NCI-H2196 treated with DMSO at 0.1 percent for 48 hours (cell line): Measurements from ENCODE around the gene KRTAP1-5.
"Not testable (repeated sequence)": the region's sequence is repeated elsewhere in the genome, so short reads cannot be mapped to it uniquely, and the experiment has no call there.

ENCODE experiments used
- DNase-seq: peaks from one replicate; lab custom pipeline; 2025; ENCODE audit not compliant: unreplicated experiment; lab: John Stamatoyannopoulos, UW

The KRTAP1-5 gene, protein sequence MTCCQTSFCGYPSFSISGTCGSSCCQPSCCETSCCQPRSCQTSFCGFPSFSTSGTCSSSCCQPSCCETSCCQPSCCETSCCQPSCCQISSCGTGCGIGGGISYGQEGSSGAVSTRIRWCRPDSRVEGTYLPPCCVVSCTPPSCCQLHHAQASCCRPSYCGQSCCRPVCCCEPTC

DNA sequence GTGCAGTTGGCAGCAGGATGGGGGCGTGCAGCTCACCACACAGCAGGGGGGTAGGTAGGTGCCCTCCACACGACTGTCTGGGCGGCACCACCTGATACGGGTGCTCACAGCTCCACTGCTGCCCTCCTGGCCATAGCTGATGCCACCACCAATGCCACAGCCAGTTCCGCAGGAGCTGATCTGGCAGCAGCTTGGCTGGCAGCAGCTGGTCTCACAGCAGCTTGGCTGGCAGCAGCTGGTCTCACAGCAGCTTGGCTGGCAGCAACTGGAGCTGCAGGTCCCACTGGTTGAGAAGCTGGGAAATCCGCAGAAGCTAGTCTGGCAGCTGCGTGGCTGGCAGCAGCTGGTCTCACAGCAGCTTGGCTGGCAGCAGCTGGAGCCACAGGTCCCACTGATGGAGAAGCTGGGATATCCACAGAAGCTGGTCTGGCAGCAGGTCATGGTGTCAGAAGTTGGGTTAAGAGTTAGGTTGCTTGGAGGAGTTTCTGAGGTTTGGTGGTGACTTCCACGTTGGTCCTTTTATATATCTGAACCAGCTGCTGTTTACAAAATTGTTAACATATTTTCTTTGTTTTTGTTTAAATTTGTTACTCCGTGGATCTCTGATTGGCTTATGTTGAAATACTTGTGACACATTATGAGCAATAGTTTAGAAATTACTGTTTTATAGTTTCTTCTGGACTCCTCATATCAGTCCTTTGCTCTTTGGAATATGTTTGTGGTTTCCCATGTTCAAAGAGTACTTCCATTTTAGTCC, at the start of gene KRTAP1-5:
TSS of gene KRTAP1-5 (minus strand) at position 494 of the 757 bp plus-strand sequence. CDS start at position 441, 53 bp downstream.
- no peak for DNase-seq

DNA sequence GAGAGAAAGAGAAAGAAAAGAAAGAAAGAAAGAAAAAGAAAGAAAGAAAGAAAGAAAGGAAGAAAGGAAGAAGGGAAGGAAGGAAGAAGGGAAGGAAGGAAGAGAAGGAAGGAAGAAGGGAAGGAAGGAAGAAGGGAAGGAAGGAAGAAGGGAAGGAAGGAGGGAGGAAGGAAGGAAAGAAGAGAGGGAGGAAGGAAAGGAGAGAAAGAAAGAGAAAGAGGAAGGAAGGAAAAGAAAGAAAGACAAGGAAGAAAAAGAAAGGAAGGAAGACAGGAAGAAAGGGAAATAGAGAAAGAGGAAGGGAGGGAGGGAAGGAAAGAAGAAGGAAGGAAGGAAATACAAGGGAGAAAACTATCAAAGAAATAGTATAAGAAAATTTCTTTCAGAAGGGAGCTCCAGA, 49.8 kb upstream of the KRTAP1-5 start:
- no peak for DNase-seq

DNA sequence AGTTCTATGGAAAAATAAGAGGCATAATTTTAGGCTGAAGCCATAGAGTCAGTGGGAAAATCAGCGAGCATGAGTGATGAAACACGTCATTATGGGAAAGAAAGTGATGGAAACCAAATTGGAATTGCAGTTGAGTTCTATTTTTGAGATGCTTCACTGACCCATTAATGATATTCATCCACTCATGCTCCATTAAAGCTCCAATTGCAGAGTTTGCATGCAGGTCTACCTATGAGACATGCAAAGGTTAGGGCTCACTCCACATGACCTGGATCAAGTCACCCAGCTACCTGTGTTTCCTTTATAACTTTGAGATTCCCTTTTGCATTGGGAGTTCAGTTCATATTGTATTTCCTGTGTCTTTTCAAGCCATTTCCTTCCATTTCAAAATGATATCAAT, 46.7 kb upstream of the KRTAP1-5 start:
- no peak for DNase-seq

DNA sequence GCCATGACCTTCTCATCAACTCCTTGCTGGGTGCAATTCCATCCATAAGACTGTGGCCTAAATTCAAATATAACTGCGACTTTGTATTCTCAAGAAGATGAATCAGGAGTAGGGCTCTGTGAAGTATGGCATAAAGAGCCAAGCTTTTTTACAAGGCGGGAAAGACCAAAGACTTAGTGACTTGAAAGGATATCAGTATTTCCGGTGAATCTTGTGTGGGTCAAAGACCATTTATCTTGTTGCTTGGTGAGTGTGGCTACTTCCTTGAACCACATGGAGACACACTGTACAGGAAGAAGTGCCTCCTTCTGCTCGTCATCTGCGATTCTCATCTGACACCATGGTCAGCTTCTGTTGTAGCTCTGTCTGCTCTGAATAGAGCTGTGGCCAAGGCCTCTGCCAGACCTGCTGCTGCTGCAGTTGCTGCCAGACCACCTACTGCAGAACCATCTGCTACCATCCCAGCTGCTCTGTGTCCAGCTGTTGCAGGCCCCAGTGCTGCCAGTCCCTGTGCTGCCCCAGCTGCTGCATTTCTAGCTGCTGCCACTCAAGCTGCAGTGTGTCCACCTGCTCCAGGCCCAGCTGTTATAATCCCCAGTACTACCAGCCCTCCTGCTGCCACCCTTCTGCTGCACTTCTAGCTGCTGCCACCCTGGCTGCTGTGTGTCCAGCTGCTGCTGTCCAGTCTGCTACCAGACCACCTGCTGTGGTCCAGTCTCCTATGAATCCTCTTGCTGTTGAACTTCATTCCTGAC, 44.8 kb upstream of the KRTAP1-5 start:
- DNase-seq, result no peak

DNA sequence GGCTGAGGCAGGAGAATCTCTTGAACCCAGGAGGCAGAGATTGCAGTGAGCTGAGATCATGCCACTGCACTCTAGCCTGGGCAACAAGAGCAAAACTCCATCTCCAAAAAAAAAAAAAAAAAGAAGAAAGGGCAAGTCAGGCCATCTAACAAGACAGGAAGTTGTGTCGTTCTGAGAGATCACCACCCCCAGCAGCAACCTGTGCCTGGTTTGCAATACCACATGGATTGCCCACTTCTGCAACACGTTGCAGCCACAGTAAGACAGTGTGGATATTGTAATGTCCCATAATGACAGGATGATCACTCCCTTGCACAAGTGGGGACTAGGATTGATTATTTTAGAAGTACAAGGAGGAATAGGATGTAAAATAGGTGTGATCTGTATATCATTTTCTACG, 42.0 kb upstream of the KRTAP1-5 start:
- DNase-seq, result no peak

DNA sequence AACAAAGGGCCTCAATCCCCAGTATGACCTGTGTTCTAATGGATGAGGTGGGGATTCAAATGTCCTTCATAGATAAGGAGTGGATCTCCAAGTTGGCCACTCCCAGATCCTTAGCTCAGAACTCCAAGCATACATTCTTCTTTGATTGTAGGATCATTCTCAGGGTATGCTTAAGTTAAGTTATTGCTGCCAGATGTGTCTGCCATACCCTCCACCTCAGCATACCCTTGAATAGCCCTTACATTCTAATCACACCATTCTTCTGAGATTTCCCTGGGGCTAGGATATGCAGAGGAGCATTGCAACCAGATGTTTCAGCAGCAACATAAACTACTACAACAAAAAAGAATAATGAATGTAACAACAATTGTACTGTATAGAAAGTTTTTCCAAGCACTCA, 40.3 kb upstream of the KRTAP1-5 start:
- no peak for DNase-seq

DNA sequence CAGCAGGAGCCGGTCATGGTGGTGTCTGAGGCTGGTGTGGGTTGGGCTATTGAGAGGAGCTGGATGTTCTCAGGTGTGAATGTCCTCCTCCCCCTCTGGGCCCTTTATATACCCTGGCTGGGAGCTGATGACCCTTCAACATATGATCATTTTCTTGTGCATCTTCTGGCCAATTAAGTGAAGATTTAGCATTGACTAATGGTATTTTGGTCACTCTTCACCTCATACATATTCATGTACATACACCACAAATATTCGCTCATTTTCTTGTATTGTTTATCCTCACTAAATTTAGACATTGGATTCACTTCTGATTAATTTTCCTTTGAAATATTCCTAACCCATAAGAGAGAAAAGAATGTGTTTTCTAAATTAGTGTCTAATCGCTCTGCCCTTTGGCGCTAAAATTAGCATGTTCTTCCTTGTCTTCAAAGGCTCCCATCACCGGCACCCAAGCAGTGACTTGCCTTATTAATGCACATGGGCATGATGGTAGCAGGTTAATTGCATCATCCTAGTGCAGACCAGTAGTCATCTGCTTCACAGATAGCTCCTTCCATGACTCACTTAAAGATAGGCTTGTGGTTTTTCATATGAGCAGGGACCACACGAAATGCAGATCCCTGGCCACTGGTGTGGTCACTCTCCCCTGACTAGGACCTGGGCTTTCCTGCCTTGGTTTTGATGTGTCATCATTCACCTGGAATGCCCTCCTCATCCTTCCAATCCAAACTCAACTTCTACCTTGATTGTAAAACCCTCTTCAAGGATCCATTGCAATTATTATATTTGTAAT, 39.0 kb upstream of the KRTAP1-5 start, which contains the start of gene KRTAP2-4:
TSS of gene KRTAP2-4 (minus strand) at position 51 of the 796 bp plus-strand sequence. CDS start at position 17, 34 bp downstream.
- DNase-seq, result no peak

DNA sequence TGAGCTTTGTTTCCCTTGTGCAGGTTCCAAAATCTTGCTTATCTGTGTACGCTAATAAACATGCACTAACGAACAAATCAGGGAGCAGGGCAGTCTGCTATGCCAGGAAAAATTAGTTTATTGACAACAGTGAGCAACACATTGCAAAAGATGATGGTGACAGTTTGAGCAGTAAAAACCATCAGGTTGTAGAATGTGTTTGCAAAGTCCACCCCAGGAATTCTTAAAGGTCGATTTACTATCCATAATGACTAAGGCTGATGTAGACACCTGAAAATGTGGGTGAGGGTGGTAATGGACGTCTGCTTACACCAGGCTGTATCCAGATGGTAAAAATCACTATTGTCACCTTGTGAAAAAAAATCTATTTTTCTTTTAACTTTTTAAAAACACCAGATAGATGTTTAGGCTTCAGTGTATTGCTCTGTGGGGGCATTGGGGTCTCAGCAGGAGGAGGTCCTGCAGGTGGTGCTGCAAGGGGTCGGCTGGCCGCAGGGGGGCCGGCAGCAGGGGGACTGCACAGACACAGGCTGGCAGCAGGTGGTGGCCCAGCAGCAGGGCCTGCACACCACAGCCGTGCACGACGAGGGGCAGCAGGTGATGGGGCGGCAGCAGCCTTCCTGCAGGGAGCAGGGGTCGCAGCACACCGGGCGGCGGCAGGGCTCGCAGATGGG, 38.1 kb upstream of the KRTAP1-5 start:
- DNase-seq, result not testable (repeated sequence)

DNA sequence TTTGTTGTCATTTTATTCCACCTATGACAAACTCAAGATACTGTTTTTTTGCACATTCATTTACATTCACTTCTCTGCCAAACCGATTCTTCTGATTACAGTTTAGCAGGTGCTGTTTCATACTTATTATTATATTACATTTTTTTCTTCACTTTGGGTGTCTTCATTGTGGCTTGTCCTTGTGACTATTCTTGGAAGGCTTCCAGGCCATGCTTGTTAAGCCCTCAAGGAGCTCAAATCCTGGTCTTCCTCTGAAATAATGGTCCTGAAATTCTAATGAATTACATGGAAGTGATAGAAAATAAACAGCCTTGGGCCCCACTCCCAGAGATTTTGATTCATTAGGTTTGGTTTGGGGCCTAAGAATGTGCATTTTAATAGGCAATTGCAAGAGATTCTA, 37.3 kb upstream of the KRTAP1-5 start:
- no peak for DNase-seq

DNA sequence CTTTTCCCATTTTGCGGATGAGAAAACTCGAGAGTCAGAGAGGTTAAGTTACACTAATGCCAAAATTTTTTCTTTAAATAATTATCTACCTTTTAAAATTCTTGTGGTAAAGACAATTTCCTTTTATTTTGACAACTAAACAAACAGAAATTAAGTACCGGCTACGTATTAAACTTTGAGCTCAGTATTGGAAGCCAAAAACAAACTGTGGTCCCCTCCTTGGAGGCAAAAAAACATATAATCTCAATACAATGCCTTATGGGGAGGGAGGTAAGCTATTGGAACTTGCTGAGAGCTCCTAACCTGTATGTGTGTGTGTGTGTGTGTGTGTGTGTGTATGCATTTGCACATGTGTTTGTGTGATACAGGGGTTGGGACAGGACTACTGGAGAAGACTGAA, 36.4 kb upstream of the KRTAP1-5 start:
- no peak for DNase-seq

DNA sequence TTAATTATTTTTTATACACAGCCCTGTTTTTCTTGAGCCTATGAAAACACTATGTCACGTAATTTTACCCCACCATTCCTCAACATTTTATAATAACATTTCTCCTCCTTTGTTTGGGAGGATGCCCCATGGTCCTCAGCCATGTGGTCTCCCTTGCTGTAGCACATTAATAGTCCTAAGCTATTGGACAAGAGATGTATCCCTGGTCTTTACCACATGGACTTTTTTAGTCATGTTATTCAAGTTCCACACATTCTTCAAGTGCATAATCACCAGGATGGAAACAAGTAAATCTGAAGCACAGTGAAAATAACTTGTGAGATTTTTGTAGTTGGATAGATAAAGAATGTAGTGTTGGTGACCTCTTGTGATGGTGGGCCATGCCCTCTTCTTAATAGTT, 35.0 kb upstream of the KRTAP1-5 start:
- DNase-seq, result no peak

DNA sequence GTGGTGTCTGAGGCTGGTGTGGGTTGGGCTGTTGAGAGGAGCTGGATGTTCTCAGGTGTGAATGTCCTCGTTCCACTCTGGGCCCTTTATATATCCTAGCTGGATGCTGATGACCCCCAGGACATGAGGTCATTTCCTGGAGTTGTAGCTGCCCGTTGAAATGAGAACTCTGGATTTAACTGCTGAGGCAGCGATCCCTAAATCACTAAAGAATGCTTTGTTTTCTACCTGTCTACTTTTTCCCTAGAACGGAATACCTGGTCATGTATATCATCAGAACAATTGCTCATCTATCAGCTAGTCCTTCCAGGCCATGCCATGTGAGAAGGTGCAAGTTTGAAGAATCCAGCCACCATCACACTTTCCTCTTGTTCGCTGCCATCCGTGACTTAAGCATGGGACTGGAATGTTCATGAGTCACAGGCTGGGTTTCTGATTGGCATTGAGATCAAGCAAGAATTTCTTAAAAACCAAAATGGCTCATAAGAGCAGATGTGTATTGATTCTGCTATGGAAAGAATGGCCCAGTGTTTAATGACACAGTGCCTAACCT, 33.1 kb upstream of the KRTAP1-5 start, which contains the start of gene KRTAP2-3:
TSS of gene KRTAP2-3 (minus strand) at position 63 of the 553 bp plus-strand sequence. CDS start 64 bp downstream, outside the sequence.
- no peak for DNase-seq

DNA sequence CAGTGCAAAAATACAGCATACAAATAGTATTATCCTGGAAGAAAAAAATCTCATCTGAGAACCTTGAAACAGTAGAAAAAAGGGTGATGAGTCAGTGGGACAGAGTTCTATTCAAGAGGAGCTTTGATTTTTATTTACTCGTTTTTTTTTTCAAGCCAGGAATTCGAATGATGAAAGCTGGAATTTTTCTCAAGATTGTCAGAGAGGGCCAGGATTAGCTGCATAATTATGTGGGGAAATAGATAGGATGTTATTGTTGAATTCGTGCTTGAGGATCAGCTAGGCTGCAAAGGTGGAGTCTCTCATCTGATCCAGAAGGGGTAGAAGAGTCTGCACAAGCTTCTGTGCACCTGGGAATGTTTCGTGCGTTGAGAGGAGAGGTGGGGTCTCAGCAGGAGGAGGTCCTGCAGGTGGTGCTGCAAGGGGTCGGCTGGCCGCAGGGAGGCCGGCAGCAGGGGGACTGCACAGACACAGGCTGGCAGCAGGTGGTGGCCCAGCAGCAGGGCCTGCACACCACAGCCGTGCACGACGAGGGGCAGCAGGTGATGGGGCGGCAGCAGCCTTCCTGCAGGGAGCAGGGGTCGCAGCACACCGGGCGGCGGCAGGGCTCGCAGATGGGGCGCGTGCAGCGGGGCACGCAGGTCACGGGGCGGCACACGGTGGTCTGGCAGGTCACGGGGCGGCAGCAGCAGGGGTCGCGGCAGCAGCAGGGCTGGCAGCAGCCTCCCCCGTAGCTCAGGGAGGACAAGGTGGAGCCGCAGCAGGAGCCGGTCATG, 32.5 kb upstream of the KRTAP1-5 start:
- not testable (repeated sequence) for DNase-seq

DNA sequence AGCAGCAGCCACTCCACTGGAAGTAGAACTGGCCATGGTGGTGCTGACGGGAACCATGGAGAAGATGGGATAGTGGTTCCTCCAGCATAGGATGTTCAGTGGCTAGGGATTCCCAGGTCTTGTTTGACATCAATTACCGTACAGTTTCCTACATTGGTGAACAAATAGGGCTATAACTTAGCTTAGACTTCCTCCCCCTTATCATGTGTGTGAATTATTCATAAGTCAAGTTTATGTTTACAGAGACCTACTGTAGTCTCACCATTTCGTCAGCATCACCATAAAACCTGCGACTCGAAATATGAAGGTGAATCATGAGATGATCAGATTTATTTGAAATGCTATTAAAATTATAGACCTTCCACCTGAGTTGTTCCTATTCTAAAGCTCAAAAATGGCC, 31.7 kb upstream of the KRTAP1-5 start:
- no peak for DNase-seq

DNA sequence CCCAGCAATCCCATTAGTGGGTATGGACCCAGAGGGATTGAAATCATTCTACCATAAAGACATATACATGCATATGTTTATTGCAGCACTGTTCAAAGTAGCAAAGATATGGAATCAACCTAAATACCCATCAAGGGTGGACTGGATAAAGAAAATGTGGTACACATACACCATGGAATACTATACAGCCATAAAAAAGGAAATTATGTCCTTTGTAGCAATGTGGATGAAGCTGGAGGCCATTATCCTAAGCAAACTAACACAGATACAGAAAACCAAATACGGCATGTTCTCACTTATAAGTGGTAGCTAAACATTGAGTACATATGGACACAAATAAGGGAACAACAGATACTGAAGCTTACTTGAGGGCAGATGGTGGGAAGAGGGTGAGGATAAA, 30.5 kb upstream of the KRTAP1-5 start:
- DNase-seq, result no peak

DNA sequence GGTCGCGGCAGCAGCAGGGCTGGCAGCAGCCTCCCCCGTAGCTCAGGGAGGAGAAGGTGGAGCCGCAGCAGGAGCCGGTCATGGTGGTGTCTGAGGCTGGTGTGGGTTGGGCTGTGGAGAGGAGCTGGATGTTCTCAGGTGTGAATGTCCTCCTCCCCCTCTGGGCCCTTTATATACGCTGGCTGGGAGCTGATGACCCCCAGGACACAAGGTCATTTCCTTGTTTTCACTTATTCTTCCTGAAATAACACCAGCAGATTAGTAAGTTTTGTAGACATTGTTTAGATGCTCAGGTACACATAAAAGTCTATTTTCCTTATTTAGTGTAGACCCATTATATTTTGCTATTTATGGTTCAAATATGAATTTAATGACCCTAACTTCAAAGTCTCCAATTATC, 28.1 kb upstream of the KRTAP1-5 start, which contains the start of gene KRTAP2-2:
TSS of gene KRTAP2-2 (minus strand) at position 101 of the 400 bp plus-strand sequence. CDS start at position 82, 19 bp downstream.
- DNase-seq, result not testable (repeated sequence)

DNA sequence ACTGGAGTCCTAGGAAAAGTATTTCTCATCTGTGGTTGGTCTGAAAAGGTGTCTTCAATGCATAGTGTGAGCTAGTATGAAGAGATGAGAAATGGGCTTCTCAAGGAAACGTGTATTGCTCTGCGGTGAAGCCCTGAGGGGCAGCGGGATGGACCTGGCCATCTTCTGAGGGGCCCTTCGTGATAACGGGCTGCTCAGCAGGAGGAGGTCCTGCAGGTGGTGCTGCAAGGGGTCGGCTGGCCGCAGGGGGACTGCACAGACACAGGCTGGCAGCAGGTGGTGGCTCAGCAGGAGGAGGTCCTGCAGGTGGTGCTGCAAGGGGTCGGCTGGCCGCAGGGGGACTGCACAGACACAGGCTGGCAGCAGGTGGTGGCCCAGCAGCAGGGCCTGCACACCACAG, 27.5 kb upstream of the KRTAP1-5 start:
- DNase-seq, result not testable (repeated sequence)

DNA sequence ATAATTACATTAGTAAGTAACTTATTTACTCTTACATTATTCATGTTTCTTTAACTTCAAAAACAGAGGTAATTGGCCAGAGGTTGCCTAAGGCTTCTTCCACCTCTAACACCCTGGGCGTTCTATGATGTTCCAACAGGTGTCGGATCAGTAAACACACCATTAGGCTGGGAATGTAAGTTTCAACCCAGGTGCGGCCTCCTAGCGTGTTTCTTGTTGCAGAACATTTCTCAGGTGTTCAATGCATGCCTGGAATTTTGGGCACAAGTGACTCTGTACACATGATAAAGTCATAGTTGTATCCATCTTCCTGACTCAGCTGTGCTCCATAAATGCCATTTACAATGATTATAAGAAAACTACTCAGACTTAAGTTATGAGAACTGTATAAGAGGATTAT, 27.0 kb upstream of the KRTAP1-5 start:
- DNase-seq, result no peak

DNA sequence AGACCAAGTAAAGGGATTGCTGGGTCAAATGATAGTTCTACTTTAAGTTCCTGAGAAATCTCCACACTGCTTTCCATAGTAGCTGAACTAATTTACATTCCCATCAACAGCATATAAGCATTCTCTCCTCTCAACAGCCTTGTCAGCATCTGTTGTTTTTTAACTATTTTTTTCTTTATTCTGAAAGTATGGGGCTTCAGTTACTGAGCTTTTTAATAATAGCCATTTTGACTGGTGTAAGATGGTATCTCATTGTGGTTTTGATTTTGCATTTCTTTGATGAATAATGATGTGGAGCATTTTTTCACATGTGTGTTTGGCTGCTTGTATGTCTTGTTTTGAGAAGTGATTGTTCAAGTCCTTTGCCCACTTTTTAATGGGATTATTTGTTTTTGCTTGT, 25.6 kb upstream of the KRTAP1-5 start:
- no peak for DNase-seq
